HL-60/S4 treated with retinoic acid at 250 ng/mL for 4 days and 3 days (cell line): ENCODE results near the gene INCA1.

Source experiments
- in situ Hi-C: fragments of 300-500 bp; cut with MboI; formaldehyde crosslinking; loops from 2 replicates; pipeline ENCODE4 v1.7.0; 2022; ENCODE audit warnings: low sequenced_read_pairs

The INCA1 gene

DNA sequence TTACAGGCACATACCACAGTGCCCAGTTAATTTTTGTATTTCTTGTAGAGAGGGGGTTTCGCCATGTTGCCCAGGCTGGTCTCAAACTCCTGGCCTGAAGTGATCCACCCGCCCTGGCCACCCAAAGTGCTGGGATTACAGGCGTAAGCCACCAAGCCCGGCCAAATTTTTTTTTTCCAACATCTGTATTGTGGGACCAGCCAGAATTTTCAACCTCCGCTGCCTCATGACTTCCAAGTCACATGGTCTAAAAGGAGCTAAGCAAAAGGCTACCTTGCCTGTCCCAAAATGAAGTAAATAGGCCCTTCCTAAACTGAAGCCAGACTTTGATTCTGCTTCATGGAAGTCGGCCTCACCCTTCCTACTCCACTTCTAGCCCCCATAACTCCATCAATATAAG, 25.5 kb downstream of the INCA1 start:
- in situ Hi-C loops: no loop called here

DNA sequence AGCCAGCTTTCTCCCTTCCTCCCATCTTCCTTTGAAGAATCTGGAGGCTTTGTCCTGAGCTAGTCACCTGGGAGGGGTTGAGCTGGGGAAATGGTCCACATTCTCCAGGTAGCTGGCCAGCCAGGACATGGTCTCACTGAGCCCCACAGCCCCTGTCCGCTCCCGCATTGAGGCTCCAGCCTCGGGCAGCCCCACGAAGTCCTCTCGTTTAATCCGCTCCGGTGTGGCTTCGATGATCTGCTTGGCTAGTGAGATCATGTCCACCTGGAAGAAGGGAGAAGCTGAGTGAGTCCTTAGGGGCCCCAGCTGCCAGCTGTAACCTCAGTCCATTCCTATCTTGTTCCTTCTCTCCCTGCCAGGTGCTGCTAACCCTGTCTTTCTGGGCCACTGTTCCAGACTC, 27.0 kb downstream of the INCA1 start:
- in situ Hi-C loops: no loop called here

- in situ Hi-C loops: no loop called here
Measured at GRCh38 chr17:4969551-4970173, 27.7 kb downstream of the INCA1 start.

DNA sequence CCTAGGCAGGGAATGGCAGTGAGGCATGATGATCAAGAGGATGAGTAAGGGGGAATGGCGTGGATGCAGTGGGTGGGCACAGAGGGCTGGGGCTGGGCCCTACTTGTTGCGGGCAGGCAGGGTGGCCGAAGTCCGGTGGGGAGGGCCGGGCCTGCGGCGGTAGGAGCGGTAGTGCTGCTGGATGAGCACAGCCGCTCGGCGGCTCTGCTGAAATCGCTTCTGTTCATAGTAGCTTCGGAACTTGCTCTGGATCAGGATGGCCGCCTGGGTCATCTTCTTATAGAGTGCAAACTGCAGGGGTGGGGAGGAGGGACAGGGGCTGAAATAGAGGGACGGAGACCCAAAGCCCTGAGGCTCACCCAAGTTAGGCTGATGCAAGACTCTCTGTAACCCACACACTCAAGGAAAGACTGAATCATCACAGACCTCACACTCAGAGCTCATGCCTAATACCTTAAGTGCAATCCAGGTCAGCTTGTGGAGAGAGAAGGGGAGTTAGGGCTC, 28.2 kb downstream of the INCA1 start:
- in situ Hi-C loops: no loop called here

- in situ Hi-C loops: no loop called here
Measured at GRCh38 chr17:4968486-4969046, 28.8 kb downstream of the INCA1 start.

DNA sequence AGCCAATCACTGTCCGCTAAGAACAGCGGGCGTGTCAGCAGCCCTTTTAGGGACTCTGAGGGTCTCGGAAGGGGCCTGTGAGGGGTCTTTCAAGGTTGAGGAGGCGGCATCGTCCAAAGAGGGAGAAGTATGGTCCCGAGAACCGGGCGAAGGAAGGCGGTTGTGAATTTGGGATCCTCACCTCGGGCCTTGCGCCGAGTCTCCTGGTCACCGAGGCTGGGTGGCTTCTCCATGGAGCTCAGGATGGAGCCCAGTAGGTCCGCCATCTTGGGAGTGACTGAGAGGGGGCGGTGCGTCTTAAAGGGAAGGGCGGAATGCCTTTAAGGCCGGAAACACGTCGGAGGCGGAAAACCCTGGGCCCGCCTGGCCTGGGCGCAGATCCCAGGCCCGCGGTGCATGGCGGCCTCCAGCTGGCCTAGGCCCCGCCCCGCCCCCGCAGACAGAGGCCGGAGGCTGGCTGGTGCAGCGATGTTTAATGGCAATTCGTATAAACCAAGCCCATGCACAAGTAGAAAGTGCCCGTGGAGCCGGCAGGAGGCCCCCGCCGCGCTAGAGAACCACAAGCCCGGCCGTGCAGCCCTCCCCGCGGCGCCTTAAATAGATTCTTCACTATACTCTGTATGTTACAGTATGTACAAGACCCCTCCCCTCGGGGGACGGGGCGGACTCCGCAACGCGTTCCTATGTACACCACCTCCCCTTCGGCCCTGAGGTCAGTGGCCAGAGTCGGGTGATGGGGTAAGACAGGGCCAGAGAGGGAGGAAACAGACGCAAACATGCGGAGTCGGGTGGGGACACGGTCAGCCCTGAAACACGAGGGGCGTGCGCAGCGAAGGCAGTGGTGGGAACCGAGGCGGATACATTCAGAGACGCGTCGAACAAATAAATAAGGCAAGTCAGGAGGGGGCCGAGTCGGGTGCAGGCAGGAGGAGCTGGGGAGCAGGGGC, 29.5 kb downstream of the INCA1 start, which contains the start of gene SPAG7:
Gene SPAG7 (minus strand): TSS at position 279 of the 947 bp plus-strand sequence. CDS start 13 bp downstream, at position 266.
- in situ Hi-C loops: no loop called here

DNA sequence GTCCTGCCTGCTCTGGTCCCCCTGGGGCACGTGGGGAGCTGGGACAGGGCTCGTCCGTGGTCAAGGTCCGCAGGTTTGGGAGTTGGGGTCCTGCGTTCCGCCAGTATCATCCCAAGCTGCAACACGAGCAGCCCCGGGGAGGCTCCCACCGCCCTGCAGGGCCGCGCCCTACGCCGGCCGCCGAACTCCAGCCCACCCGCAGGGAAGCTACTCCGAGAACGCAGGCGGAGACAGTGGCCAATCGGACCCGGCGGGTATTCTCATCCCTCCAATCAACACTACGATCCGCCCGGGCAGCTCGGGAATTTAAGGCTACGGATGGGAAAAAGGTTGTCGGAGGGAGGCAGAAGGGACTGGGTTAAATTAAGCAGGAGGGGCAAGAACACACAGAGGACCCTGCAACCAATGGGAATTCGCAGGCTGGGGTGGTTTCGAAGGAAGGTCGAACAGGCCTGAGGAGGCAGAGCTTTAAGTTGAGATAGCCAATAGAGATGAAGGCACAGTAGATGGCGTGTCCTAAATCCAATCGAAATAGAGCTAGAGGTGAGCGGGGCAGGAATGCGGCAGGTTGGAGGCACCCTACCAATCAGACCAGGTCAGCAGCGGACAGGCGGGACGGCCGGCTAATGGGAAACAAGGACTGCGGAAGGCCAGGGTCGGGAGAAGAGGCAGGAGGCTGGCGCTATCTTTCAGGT, 30.3 kb downstream of the INCA1 start:
- in situ Hi-C loops: no loop called here

DNA sequence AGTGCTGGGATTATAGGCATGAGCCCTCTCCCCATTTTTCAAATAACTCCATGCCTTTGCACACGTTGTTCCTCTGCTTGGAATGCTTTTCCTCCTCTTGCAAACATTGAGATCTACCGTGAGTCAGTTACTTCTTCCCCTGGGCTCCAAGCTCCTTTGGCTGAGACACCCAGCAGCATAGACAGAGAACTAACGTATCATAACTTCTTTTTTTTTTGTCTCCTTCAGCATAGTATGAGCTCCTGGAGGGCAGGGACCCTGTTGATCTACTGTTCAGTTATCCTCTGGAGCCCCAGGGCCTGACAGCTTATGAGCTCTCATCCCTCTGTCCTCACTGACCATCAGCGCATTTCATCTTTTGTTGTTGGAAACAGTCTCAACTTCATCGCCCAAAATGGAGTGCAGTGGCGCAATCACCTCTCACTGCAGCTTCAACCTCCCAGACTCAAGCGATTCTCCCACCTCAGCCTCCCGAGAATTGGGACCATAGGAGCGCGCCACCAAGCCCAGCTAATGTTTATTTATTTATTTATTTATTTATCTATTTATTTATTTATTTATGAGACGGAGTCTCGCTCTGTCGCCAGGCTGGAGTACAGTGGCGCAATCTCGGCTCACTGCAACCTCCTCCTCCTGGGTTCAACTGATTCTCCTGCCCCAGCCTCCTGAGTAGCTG, 31.9 kb downstream of the INCA1 start:
- in situ Hi-C loops: no loop called here

DNA sequence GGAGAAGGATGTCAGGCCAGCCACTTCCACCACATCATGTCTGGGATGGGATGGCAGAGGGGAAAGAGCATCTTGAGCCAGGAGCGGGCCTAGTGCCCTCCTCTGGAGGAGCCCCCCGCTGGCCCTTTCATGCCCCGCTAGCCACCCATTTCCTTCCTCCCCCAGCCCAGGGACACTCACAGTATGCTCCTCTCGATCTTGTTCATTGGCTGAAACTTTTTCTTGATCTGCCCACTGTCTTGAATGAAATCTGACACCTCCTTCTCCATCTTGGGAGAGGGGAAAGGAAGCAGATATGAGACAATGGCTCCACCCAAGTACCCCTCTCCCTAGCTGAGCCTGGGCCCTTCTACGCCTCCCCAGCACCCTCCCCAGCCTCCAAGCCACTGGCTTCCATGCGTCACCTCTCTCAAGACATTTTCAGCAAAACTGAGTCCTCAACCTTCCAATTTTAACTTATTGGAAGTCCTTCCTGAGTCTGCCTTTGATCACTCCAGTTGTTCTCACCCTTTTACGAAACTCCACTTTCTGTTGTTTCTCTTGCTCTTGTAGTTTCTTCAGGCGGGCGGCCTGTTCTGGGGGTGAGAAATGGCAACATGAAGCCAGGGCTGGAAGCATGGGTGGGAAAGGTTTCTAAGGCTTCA, 36.9 kb downstream of the INCA1 start:
- in situ Hi-C loops: no loop called here

DNA sequence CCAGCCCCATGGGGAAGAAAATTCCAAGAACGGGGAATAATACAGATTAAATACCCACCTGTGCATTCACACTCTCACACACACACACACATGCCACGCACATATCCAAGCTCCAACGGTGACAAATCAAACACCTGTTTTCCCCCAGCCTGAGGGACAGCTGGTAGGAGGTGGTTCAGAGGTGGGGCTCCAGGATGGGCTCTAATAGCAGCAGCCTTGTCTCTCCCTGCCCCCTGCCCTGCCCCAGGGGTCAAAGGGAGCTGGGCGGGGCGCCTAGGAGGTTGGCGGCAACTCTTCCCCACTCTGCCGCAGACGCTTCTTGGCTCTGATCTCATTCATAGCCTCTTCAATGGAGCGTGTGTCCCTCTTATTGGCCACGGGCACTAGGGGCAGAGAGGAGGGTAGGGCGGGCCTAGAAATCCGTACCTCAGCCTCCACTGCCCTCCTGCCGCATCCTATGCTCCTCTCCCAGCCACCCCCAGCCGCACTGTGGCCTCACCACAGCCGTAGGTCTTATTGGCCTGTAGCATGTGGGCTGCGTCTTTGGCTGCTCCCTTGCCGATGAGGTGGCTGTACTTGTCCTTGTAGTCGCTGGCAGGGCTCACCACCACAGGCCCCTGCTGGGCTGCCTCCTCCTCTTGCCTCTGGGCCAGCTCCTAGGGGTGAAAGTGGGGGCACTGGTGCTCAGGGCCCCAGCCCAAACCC, 37.9 kb downstream of the INCA1 start:
- in situ Hi-C loops: no loop called here

GRCh38 chr17:4958102-4958501, 39.2 kb downstream of the INCA1 start:
- in situ Hi-C loops: no loop called here

DNA sequence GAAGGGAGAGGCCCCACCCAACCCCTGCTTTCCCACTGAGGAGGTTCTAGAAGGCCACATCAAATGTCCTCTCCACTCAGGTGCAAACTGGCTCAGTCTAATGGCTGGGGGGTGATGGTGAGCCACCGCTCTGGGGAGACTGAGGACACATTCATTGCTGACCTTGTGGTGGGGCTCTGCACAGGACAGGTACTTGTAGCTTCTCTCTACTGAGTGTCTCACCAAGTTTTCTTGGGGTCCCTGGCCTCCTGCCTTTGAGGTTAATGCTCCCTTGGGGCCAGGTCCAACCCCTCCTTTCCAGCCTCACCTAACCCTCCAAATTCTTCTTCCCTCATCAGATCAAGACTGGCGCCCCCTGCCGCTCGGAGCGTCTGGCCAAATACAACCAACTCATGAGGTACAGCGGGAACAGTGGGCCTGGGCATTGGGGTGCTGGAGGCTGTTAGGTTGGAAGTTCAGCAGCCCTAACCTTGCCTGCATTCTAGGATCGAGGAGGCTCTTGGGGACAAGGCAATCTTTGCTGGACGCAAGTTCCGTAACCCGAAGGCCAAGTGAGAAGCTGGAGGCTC, 40.7 kb downstream of the INCA1 start:
- in situ Hi-C loops: no loop called here

- in situ Hi-C loops: no loop called here
Measured at GRCh38 chr17:4955091-4955490, 42.2 kb downstream of the INCA1 start.

DNA sequence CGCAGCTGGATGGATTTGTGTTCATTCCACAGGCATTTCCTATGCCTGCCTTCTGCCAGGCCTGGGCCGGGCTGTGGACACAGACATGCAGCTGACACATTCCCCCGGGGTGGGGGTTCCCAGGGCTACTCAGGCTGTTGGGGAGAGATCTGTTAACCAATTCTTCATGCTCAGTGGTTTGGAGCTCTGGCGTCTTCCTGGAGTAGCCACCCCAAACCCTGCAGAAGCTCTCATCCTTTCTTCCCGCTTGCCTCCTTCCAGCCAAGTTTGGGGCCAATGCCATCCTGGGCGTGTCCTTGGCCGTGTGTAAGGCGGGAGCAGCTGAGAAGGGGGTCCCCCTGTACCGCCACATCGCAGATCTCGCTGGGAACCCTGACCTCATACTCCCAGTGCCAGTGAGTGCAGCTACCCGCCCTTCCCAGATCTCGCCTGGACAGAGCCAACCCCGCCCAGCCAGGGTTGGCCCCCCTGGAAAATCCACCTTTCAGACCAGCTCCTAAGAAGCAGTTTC, 43.8 kb downstream of the INCA1 start:
- in situ Hi-C loops: no loop called here

GRCh38 chr17:4951486-4951885, 45.8 kb downstream of the INCA1 start:
- in situ Hi-C loops: no loop called here

GRCh38 chr17:4950746-4951204, 46.5 kb downstream of the INCA1 start, which contains the start of gene ENO3:
Gene ENO3, plus strand, starts transcription at chr17:4951119. Its CDS starts 711 bp downstream, at chr17:4951830.
- in situ Hi-C loops: no loop called here

GRCh38 chr17:4950075-4950745, 47.1 kb downstream of the INCA1 start:
- in situ Hi-C loops: no loop called here
